Measurements from ENCODE around the gene PLCL1. TPM values are rescaled to one million over a fixed set of nuclear protein-coding genes. Genes with fewer than 3 reads are reported as not detected.
A peak's percentile ranks its signal among the peaks of the same experiment; 100 is the strongest.

PLCL1 gene
- total and polyA plus RNA-seq, 10 of the 15 experiments (the other 5 are each of a cell fraction or from before 2014, with no cell fraction given): 0.03 to 1.5 (median 0.22) TPM

- no peak for TF ChIP-seq MYC (IDR thresholded peaks at IDR 0.05; ENCODE audit: insufficient read depth, insufficient read length, insufficient replicate concordance, low read length, severe bottlenecking)
- TF ChIP-seq FOS (IDR thresholded peaks at IDR 0.05; ENCODE audit: borderline replicate concordance, extremely low read depth, insufficient read length): no peak
- TF ChIP-seq TCF7 (IDR thresholded peaks at IDR 0.05; ENCODE audit: borderline replicate concordance): no peak
- no peak for TF ChIP-seq NR2F1 (conservative IDR thresholded peaks at IDR 0.05)
Measured at GRCh38 chr2:198096965-198097364, 292.6 kb downstream of the PLCL1 start (continued).

GRCh38 chr2:198097630-198098029 lies 293.2 kb downstream of the PLCL1 start:
- intact Hi-C loops (cut with micrococcal nuclease; ENCODE audit: unreplicated experiment): no loop called here
- no TSS peak for BruUV-seq (replicated peaks)
- DNase-seq (ENCODE audit: low read depth, low spot score) (peak; percentile 35), FAIRE-seq (no peak), ATAC-seq (peak; percentile 89)
- H3K4me1 ChIP-seq (ENCODE audit: control insufficient read depth, insufficient read depth, low read length): peaks cover 2% of the 10 kb centered on the region; the same call in 1 of the 2 replicates
- no peak overlapping the region for H3K4me2 ChIP-seq (ENCODE audit: control insufficient read depth, insufficient read depth)
- H3K9me3 ChIP-seq (replicated peaks; ENCODE audit: control insufficient read depth, insufficient read depth, low read length): no peaks in the 10 kb centered on the region
- WGBS (ENCODE audit: insufficient coverage, insufficient replicate concordance, low lambda C conversion rate, missing lambda C conversion rate): 33% methylated on average over 3 of the region's 3 CpGs
- ChIA-PET POLR2A (interaction anchor here (0.5 to 1.4 kb wide), 5 partner anchors 9 to 246 kb away, joined by 3 to 4 read pairs (median 3); no protein-coding TSS in a partner anchor), RAD21 (ENCODE audit: unreplicated experiment) (interaction anchor here (1.0 to 5.1 kb wide), 17 partner anchors 12 to 248 kb away, joined by 3 to 27 read pairs (median 4); no protein-coding TSS in a partner anchor), CTCF (interaction anchor here (0.8 to 2.2 kb wide), 7 partner anchors 16 to 246 kb away, joined by 3 to 11 read pairs (median 3); no protein-coding TSS in a partner anchor), SMC1A (ENCODE audit: uncharacterized antibody, unreplicated experiment) (interaction anchor here (0.9 to 5.3 kb wide), 36 partner anchors 9 to 300 kb away, joined by 3 to 26 read pairs (median 4); no protein-coding TSS in a partner anchor)
- H3K27ac ChIP-seq (ENCODE audit: control insufficient read depth, insufficient read depth): no peak overlapping the region
- no peaks in the 10 kb centered on the region for H3K27me3 ChIP-seq (replicated peaks in 1 of 2; ENCODE audit: control insufficient read depth in 2 of 2, insufficient read depth in 2 of 2, low read length in 1 of 2)
- H2AFZ ChIP-seq (ENCODE audit: control insufficient read depth, low read depth, low read length): no peak overlapping the region
- H3K9ac ChIP-seq (ENCODE audit: control insufficient read depth, insufficient read depth, low read length): no peak overlapping the region
- H3K4me3 ChIP-seq: no peak overlapping the region
- in situ Hi-C loops (cut with MboI): no loop called here
- no peaks in the 10 kb centered on the region for H4K20me1 ChIP-seq (ENCODE audit: control insufficient read depth, insufficient read depth)
- H3K79me2 ChIP-seq (ENCODE audit: control insufficient read depth, insufficient read depth, low read length): no peaks in the 10 kb centered on the region
- no peaks in the 10 kb centered on the region for H3K36me3 ChIP-seq (ENCODE audit: control insufficient read depth in 2 of 2, insufficient read depth in 2 of 2, low read length in 1 of 2)
- peak; percentile 68; the same call in 1 of the 2 replicates for TF ChIP-seq BCL11A (IDR thresholded peaks at IDR 0.05; ENCODE audit: low read depth, low read length)
- peak; percentile 74 for TF ChIP-seq PKNOX1 (IDR thresholded peaks at IDR 0.05)
- TF ChIP-seq LARP7 (IDR thresholded peaks at IDR 0.05): no peak
- peak in 1 of 2 experiments; percentile 48; a peak in 2 of 4 replicates for TF ChIP-seq IKZF2 (IDR thresholded peaks at IDR 0.05)
- peak in 1 of 2 experiments; percentile 58; a peak in 2 of 4 replicates for TF ChIP-seq EP300 (IDR thresholded peaks at IDR 0.05; ENCODE audit: borderline replicate concordance in 1 of 2, control insufficient read depth in 1 of 2, low read depth in 2 of 2, low read length in 2 of 2)
- no peak for TF ChIP-seq SMARCA5 (IDR thresholded peaks at IDR 0.05)
- TF ChIP-seq IRF3 (IDR thresholded peaks at IDR 0.05): no peak
- no peak for TF ChIP-seq RELB (IDR thresholded peaks at IDR 0.05; ENCODE audit: low read depth)
- 0 out of 2 replicates have a peak, but pooled peaks have one; percentile 25 for TF ChIP-seq PAX5 (IDR thresholded peaks at IDR 0.05; ENCODE audit: borderline replicate concordance, low read depth, low read length)
- no peak for TF ChIP-seq SMAD1 (IDR thresholded peaks at IDR 0.05; ENCODE audit: low read depth, partially characterized antibody)
- TF ChIP-seq SKIL (IDR thresholded peaks at IDR 0.05; ENCODE audit: low read depth, poor library complexity, severe bottlenecking): no peak
- 0 out of 2 replicates have a peak, but pooled peaks have one; percentile 39 for TF ChIP-seq YY1 (IDR thresholded peaks at IDR 0.05; ENCODE audit: low read depth, low read length)
- TF ChIP-seq PAX8 (IDR thresholded peaks at IDR 0.05): no peak
- TF ChIP-seq ZBED1 (IDR thresholded peaks at IDR 0.05; ENCODE audit: borderline replicate concordance): no peak
